Gastroesophageal sphincter (tissue), 4 donors: ENCODE data around the gene CHMP6. TPM values are rescaled to one million over a fixed set of nuclear protein-coding genes. Genes with fewer than 3 reads are reported as not detected.

Source experiments
- ATAC-seq: fragments of 150-250 bp; one replicate; pipeline ENCODE4 v1.9.1; 2016; ENCODE audit warnings: mild to moderate bottlenecking, moderate library complexity
- H3K27ac ChIP-seq, 4 donors: fragments of 200-600 bp; sonication (generic) in 3 of 4; 1 replicate in 3 of 4; 2 replicates in 1 of 4; pipeline ENCODE4 v1.5.1; 2016 to 2019
- H3K27me3 ChIP-seq: fragments of 200-600 bp; sonication (generic); one replicate; pipeline ENCODE4 v1.5.1; 2019
- H3K36me3 ChIP-seq, 2 donors: fragments of 200-600 bp; sonication (generic); one replicate each; pipeline ENCODE4 v1.5.1; 2019; ENCODE audit warnings: control low read depth in 1 of 2
- H3K4me1 ChIP-seq, 3 donors: fragments of 200-600 bp; sonication (generic); 1 replicate in 2 of 3; 2 replicates in 1 of 3; pipeline ENCODE4 v1.5.1; 2016 to 2019; ENCODE audit warnings: control low read depth in 2 of 3
- H3K4me3 ChIP-seq, 2 donors: fragments of 200-600 bp; sonication (generic); one replicate each; pipeline ENCODE4 v1.5.1; 2019; ENCODE audit warnings: mild to moderate bottlenecking in 1 of 2, moderate library complexity in 1 of 2
- H3K9me3 ChIP-seq, 3 donors: fragments of 200-600 bp; sonication (generic); one replicate each; pipeline ENCODE4 v1.5.1; 2017 to 2019; ENCODE audit warnings: control low read depth in 2 of 3
- EP300 ChIP-seq: sonication (generic); formaldehyde crosslinking; IDR thresholded peaks from one replicate; pipeline ENCODE4 v1.6.1; 2017; ENCODE audit warnings: antibody characterized with exemption, mild to moderate bottlenecking
- POLR2A ChIP-seq, 2 donors: fragments of 450-650 bp; IDR thresholded peaks; one replicate each; pipeline ENCODE4 v1.6.1; 2017; ENCODE audit warnings: antibody characterized with exemption in 2 of 2, mild to moderate bottlenecking in 2 of 2, moderate library complexity in 1 of 2
- POLR2AphosphoS5 ChIP-seq: sonication (generic); formaldehyde crosslinking; IDR thresholded peaks from one replicate; pipeline ENCODE4 v1.6.1; 2017; ENCODE audit warnings: antibody characterized with exemption
- WGBS, 2 donors: methylation state at CpG; one replicate each; pipeline ENCODE4 v1.1.5; 2018; ENCODE audit warnings: low coverage in 1 of 2; 5-methylcytosine and 5-hydroxymethylcytosine counted together
- total RNA-seq, 4 donors: library from RNA; depleted of rRNA; stranded (reverse); fragments of >200 nt; gene quantifications; one replicate each; pipeline ENCODE4 v1.1.0, GENCODE V29; 2016
- TF ChIP-seq, protein P1 (sequence below), 4 experiments: fragments of 200-600 bp in 2 of 4; fragments of 450-650 bp in 2 of 4; sonication (generic) in 1 of 4; IDR thresholded peaks; one replicate each; pipeline ENCODE4 v1.5.1; 2017 to 2019; ENCODE audit warnings: antibody characterized with exemption in 4 of 4, mild to moderate bottlenecking in 2 of 4, moderate library complexity in 2 of 4

The CHMP6 gene
- total RNA-seq, 4 donors from 2014 or later, result 17.6 to 26.0 (median 19.0) TPM

DNA sequence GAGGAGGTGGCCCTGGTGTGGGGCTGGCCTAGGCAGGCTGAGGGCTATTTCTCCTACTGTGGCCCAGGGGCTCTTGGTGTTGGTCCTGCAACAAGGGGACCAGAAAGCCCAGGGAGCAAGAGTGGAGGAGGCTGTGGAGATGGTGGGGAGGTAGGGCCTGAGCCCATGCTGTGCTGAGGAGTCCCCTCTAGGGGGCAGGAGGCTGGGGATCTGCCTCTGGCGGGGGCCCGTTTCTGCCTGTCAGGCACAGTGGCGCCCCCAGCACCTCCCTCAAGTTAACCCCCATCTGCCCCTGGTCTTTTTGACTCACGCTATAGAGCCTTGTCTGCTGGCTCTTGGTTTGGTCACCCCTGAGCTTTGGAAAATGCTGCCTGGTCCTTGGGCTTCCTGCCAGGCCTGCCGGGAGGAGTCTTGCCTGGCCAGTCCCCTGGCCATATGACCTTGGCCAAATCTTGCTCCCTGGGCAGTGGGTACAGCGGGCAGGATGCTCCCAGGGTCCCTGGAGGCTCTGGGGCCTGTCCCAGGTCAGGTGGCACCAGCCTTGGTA lies 49.2 kb downstream of the CHMP6 start:
- Histone ChIP-seq H3K27me3 (no peaks in the 10 kb centered on the region), H3K9me3 (no peaks in the 10 kb centered on the region), H3K4me1 (peaks cover 0 to 93% (median 68%) of the 10 kb centered on the region in 3 donors), H3K27ac (peak overlapping the region in 2 of 4 donors; percentile 24 to 42), H3K36me3 (no peaks in the 10 kb centered on the region), H3K4me3 (no peak overlapping the region)
- no peak for ATAC-seq
- TF ChIP-seq, protein P1, sequence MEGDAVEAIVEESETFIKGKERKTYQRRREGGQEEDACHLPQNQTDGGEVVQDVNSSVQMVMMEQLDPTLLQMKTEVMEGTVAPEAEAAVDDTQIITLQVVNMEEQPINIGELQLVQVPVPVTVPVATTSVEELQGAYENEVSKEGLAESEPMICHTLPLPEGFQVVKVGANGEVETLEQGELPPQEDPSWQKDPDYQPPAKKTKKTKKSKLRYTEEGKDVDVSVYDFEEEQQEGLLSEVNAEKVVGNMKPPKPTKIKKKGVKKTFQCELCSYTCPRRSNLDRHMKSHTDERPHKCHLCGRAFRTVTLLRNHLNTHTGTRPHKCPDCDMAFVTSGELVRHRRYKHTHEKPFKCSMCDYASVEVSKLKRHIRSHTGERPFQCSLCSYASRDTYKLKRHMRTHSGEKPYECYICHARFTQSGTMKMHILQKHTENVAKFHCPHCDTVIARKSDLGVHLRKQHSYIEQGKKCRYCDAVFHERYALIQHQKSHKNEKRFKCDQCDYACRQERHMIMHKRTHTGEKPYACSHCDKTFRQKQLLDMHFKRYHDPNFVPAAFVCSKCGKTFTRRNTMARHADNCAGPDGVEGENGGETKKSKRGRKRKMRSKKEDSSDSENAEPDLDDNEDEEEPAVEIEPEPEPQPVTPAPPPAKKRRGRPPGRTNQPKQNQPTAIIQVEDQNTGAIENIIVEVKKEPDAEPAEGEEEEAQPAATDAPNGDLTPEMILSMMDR (IDR thresholded peaks at IDR 0.05), result peak in 1 of 4 experiments; percentile 45
- no peak for TF ChIP-seq EP300
- 54 to 60% methylated on average over 1 to 4 of the region's 6 CpGs for WGBS, 2 donors

DNA sequence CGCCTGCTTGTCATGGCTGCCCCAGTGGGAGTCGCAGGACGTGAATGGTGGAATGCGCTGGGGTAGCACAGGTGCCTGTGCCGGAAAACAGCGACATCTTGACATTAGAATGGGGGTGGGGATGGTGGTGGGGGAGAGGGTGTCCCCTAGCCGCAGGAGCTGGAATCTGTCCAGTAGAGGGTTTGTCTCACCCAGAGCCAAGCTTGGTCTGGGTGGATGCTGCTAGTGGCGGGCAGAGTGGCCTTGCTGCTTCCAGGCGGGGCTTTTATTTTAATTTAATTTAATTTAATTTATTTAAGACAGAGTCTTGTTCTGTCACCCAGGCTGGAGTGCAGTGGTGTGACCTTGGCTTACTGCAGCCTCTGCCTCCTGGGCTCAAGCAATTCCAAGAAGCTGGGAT lies 51.0 kb downstream of the CHMP6 start:
- H3K36me3 ChIP-seq, result no peaks in the 10 kb centered on the region
- ATAC-seq, result no peak
- H3K27me3 ChIP-seq, result no peaks in the 10 kb centered on the region
- no peak for TF ChIP-seq EP300
- peak overlapping the region in 2 of 4 donors; percentile 79 to 81 for H3K27ac ChIP-seq
- H3K4me3 ChIP-seq, result no peak overlapping the region
- WGBS, 2 donors, result 87 to 94% methylated on average over 3 of the region's 9 CpGs
- peaks cover 0 to 93% (median 59%) of the 10 kb centered on the region in 3 donors for H3K4me1 ChIP-seq
- no peaks in the 10 kb centered on the region for H3K9me3 ChIP-seq

DNA sequence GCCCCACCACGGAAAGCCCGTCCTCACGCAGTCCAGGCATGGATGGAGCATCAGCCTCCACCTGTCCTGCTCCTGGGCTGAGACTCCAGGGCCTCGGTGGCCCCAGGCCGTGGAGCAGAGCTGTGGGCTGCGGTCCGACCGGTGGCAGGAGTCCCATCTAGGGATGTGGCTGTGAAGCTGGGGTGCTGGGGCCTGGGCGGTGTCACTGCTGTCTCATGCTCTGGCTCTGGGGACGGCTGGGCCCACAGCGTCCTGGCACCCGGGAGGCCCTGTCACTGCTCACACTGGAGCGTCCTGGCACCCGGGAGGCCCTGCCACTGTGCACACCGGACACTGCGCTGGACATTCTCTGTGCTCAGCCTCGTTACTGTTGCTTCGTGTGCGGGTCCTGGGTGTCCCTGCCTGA lies 51.7 kb downstream of the CHMP6 start:
- H3K27ac ChIP-seq, result peak overlapping the region in 3 of 4 donors; percentile 79 to 83 (median 81)
- no peak overlapping the region for H3K4me3 ChIP-seq
- ATAC-seq, result no peak
- no peaks in the 10 kb centered on the region for H3K27me3 ChIP-seq
- H3K4me1 ChIP-seq, result peaks cover 0 to 93% (median 59%) of the 10 kb centered on the region in 3 donors
- WGBS, 2 donors, result no CpG with 5 or more reads among the region's 19 CpGs
- no peaks in the 10 kb centered on the region for H3K9me3 ChIP-seq
- TF ChIP-seq POLR2AphosphoS5 (no peak), EP300 (no peak), POLR2A (IDR thresholded peaks at IDR 0.05) (no peak)
- TF ChIP-seq, protein P1 (IDR thresholded peaks at IDR 0.05), result no peak
- no peaks in the 10 kb centered on the region for H3K36me3 ChIP-seq

DNA sequence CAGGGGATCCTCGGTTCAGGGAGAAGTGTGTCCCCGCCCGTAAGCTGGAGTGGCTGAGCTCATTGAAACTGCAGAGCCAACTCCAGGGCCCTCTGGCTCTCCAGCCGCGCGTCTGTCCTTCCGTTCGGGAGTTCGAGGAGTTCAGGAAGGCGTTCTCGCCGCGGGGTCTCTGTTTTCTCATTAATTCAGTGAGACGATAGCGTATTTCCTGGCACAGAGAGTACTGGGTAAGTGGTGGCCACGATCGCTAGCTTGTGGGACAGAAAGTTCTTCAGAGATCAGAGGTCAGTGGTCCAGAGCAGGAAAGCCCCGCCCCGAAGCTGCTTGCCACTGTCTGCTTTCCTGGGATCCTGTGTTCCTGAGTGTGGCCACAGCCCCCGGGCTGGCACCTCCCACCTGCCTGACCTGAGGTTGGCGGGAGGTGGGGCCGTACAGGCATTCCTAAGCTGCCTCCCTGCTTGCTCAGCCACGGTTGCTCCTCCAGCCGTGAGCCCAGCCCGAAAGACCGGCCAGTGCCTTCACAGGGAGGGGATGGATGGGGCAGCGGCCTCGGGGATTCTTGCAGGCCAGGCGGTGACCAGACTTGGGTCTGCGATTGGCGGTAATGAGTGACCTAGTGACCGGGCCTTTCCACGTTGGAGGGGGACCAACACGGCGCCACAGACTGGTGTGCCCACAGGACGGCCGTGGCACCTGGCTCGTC lies 52.2 kb downstream of the CHMP6 start:
- ATAC-seq, result peak; percentile 7
- Histone ChIP-seq H3K27me3 (no peaks in the 10 kb centered on the region), H3K4me1 (peaks cover 0 to 93% (median 59%) of the 10 kb centered on the region in 3 donors), H3K4me3 (peak overlapping the region in 1 of 2 donors; percentile 17), H3K9me3 (no peaks in the 10 kb centered on the region), H3K27ac (peak overlapping the region in 3 of 4 donors; percentile 79 to 83 (median 81)), H3K36me3 (no peaks in the 10 kb centered on the region)
- WGBS, 2 donors, result 87% methylated on average over 10 of the region's 38 CpGs; no CpG with 5 or more reads in 1 of the 2 donors
- TF ChIP-seq POLR2A (IDR thresholded peaks at IDR 0.05) (no peak), EP300 (no peak), POLR2AphosphoS5 (no peak)
- TF ChIP-seq, protein P1 (IDR thresholded peaks at IDR 0.05), result no peak

DNA sequence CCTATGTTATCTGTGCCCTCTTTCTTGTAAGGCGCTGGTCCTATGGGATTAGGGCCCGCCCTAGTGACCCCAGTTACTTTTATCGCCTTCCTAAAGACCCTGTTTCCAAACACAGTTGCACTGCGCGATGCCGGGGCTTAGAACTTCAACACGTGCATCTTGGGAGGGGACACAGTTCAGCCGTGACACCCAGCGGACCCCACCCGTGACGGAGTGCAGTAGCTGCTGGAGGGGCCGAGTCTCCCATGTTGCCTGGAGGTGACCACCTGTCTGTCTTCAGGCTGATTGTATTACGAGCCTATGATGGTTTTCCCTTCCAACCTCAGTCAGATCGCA lies 52.8 kb downstream of the CHMP6 start:
- Histone ChIP-seq H3K4me1 (peaks cover 0 to 93% (median 58%) of the 10 kb centered on the region in 3 donors), H3K4me3 (peak overlapping the region in 1 of 2 donors; percentile 17), H3K27ac (peak overlapping the region in 3 of 4 donors; percentile 79 to 83 (median 81)), H3K9me3 (no peaks in the 10 kb centered on the region), H3K36me3 (no peaks in the 10 kb centered on the region), H3K27me3 (no peaks in the 10 kb centered on the region)
- ATAC-seq, result no peak
- WGBS, 2 donors, result 0 to 40% methylated on average over 2 to 8 of the region's 14 CpGs
- TF ChIP-seq, protein P1 (IDR thresholded peaks at IDR 0.05), result no peak
- TF ChIP-seq POLR2AphosphoS5 (no peak), EP300 (no peak), POLR2A (IDR thresholded peaks at IDR 0.05) (no peak)
